SK-N-SH (cell line): ENCODE data around the gene GPC4. TPM values are rescaled to one million over a fixed set of nuclear protein-coding genes. Genes with fewer than 3 reads are reported as not detected.

Experiments
- CTCF ChIA-PET: fragments of 300-600, 350-600 bp; formaldehyde crosslinking; extraction: SDS; loops from one replicate; lab custom pipeline; 2021; lab: Yijun Ruan, JAX
- POLR2A ChIA-PET: fragments of 350-600 bp; sonication (Branson Sonifier 250); formaldehyde crosslinking; extraction: SDS; loops from one replicate; lab custom pipeline; 2020; ENCODE audit warnings: antibody characterized with exemption, inconsistent platforms; lab: Yijun Ruan, JAX
- DNase-seq: peaks from one replicate; pipeline ENCODE4 v3.0.0; 2012
- H2AFZ ChIP-seq: fragments of 200-600 bp; sonication (generic); 2 replicates; pipeline ENCODE4 v1.8.1; 2016; ENCODE audit warnings: antibody characterized with exemption, mild to moderate bottlenecking, low read depth
- H3F3A ChIP-seq: fragments of 200-600 bp; sonication (generic); replicated peaks from 2 replicates; pipeline ENCODE3; 2016; ENCODE audit warnings: antibody characterized with exemption, mild to moderate bottlenecking; ENCODE audit not compliant: insufficient read depth
- H3K27ac ChIP-seq, 2 experiments: fragments of 200-500 bp in 1 of 2; fragments of 200-600 bp in 1 of 2; sonication (Bioruptor generic) in 1 of 2; sonication (generic), shearing (Covaris generic) in 1 of 2; 2 replicates each; pipeline versions ENCODE4 v1.5.1 to v1.6.1; 2014 to 2016; ENCODE audit warnings: low read depth in 2 of 2, inconsistent platforms in 1 of 2, low read length in 1 of 2, mild to moderate bottlenecking in 1 of 2, mixed read lengths in 1 of 2
- H3K27me3 ChIP-seq: fragments of 200-600 bp; sonication (generic), shearing (Covaris generic); 2 replicates; pipeline ENCODE4 v1.6.1; 2016; ENCODE audit warnings: mixed run types; ENCODE audit not compliant: insufficient read depth
- H3K36me3 ChIP-seq, 2 experiments: fragments of 200-500 bp in 1 of 2; fragments of 200-600 bp in 1 of 2; sonication (Bioruptor generic) in 1 of 2; sonication (generic) in 1 of 2; replicated peaks in 1 of 2; 2 replicates each; pipeline versions ENCODE3 to v1.5.1; 2014 to 2016; ENCODE audit warnings: low read length in 1 of 2, mild to moderate bottlenecking in 1 of 2; ENCODE audit not compliant: insufficient read depth in 2 of 2, control insufficient read depth in 1 of 2
- H3K4me1 ChIP-seq, 2 experiments: fragments of 200-500 bp in 1 of 2; fragments of 200-600 bp in 1 of 2; sonication (Bioruptor generic) in 1 of 2; sonication (generic), shearing (Covaris generic) in 1 of 2; 2 replicates each; pipeline versions ENCODE4 v1.5.1 to v1.6.1; 2014 to 2016; ENCODE audit warnings: low read depth in 1 of 2, low read length in 1 of 2, mixed run types in 1 of 2; ENCODE audit not compliant: insufficient read depth in 2 of 2, control insufficient read depth in 1 of 2
- H3K4me2 ChIP-seq: fragments of 200-600 bp; sonication (generic), shearing (Covaris generic); 2 replicates; pipeline ENCODE4 v1.6.1; 2017; ENCODE audit warnings: mixed run types
- H3K4me3 ChIP-seq, 2 experiments: fragments of 200-500 bp in 1 of 2; fragments of 200-600 bp in 1 of 2; sonication (Bioruptor generic) in 1 of 2; sonication (generic), shearing (Covaris generic) in 1 of 2; 2 replicates each; pipeline versions ENCODE4 v1.5.1 to v1.8.1; 2014 to 2016; ENCODE audit warnings: low read depth in 2 of 2, inconsistent platforms in 1 of 2, low read length in 1 of 2, mild to moderate bottlenecking in 1 of 2, mixed read lengths in 1 of 2, moderate library complexity in 1 of 2
- H3K79me2 ChIP-seq: fragments of 200-600 bp; sonication (generic); 2 replicates; pipeline ENCODE4 v1.8.1; 2017; ENCODE audit warnings: mild to moderate bottlenecking; ENCODE audit not compliant: insufficient read depth
- H3K9ac ChIP-seq: fragments of 200-600 bp; sonication (generic); 2 replicates; pipeline ENCODE4 v1.6.1; 2017; ENCODE audit warnings: mixed run types
- H3K9me2 ChIP-seq: fragments of 200-600 bp; sonication (generic); 2 replicates; pipeline ENCODE4 v1.6.1; 2017; ENCODE audit warnings: mixed run types
- H3K9me3 ChIP-seq: fragments of 200-600 bp; sonication (generic); 2 replicates; pipeline ENCODE4 v1.6.1; 2017; ENCODE audit warnings: mixed run types, mild to moderate bottlenecking, moderate library complexity
- H4K20me1 ChIP-seq: fragments of 200-600 bp; sonication (generic); 2 replicates; pipeline ENCODE4 v1.6.1; 2017; ENCODE audit warnings: mild to moderate bottlenecking, mixed run types; ENCODE audit not compliant: insufficient read depth
- ELF1 ChIP-seq: IDR thresholded peaks from 2 replicates; pipeline ENCODE4 v1.4.0; 2012
- EZH2phosphoT487 ChIP-seq: fragments of 200-600 bp; sonication (generic); IDR thresholded peaks from 2 replicates; pipeline ENCODE4 v1.6.1; 2017; ENCODE audit warnings: low read depth, mixed run types, mild to moderate bottlenecking, antibody characterized with exemption, moderate library complexity, borderline replicate concordance
- FOSL2 ChIP-seq: IDR thresholded peaks from 2 replicates; pipeline ENCODE4 v1.4.0; 2012; ENCODE audit warnings: low read depth, mild to moderate bottlenecking, moderate library complexity, borderline replicate concordance
- FOXM1 ChIP-seq: IDR thresholded peaks from 2 replicates; pipeline ENCODE4 v1.4.0; 2012; ENCODE audit warnings: low read depth, mild to moderate bottlenecking
- JUND ChIP-seq: IDR thresholded peaks from 2 replicates; pipeline ENCODE4 v1.4.0; 2012
- NRF1 ChIP-seq: IDR thresholded peaks from 2 replicates; pipeline ENCODE4 v1.6.1; 2012; ENCODE audit warnings: low read depth, mild to moderate bottlenecking, low read length
- POLR2AphosphoS5 ChIP-seq: IDR thresholded peaks from 2 replicates; pipeline ENCODE4 v1.6.1; 2012; ENCODE audit warnings: low read depth, low read length
- RAD21 ChIP-seq: IDR thresholded peaks from 2 replicates; pipeline ENCODE4 v1.6.1; 2012; ENCODE audit warnings: mild to moderate bottlenecking, low read length
- SIN3A ChIP-seq: IDR thresholded peaks from 2 replicates; pipeline ENCODE4 v1.6.1; 2012; ENCODE audit warnings: low read depth, mild to moderate bottlenecking, low read length, moderate library complexity, borderline replicate concordance
- TAF1 ChIP-seq: IDR thresholded peaks from 2 replicates; pipeline ENCODE4 v1.6.1; 2012; ENCODE audit warnings: low read depth, mild to moderate bottlenecking, low read length, moderate library complexity, borderline replicate concordance
- ZBTB33 ChIP-seq: IDR thresholded peaks from 2 replicates; pipeline ENCODE4 v1.4.0; 2012; ENCODE audit warnings: low read depth, borderline replicate concordance
- WGBS: methylation state at CpG from one replicate; pipeline ENCODE4 v1.1.6; 2017; ENCODE audit warnings: low lambda C conversion rate; 5-methylcytosine and 5-hydroxymethylcytosine counted together
- polyA plus RNA-seq, 3 experiments: library from polyadenylated mRNA; depleted of rRNA; stranded (reverse); fragments of >200 nt; gene quantifications; 2 replicates each; pipeline ENCODE4 v1.2.3, GENCODE V29; 2012
- TF ChIP-seq, protein P1 (sequence below): IDR thresholded peaks from 2 replicates; pipeline ENCODE4; 2012
- TF ChIP-seq, protein P2 (sequence below): IDR thresholded peaks from 2 replicates; pipeline ENCODE4 v1.4.0; 2012; ENCODE audit warnings: low read depth, borderline replicate concordance

The GPC4 gene
- polyA plus RNA-seq, 1 of the 3 experiments (the other 2 are of a cell fraction) = 0.16 TPM

DNA sequence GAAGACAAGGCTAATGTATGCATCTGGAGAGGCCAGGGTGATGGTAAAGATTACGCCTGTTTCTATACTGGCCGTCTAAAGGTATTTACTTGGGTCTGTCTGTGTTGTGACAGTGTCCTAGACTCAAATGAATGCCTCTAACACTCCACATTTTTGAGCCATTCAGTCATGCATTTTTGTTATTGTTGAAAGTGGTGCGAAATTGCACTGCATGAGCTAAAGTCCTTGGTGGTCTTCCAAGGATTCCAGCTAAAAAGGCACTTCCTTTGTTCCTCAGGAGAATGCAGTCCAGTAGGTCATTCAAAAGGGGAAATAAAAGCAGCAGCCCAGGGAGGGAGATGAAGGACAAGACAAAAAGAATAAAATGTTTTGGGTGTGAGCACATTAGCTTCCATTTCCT is 3.0 kb downstream of the GPC4 start:
- Histone ChIP-seq H3K27me3 (peaks cover 42% of the 10 kb centered on the region; the same call in 1 of the 2 replicates), H3K4me3 (no peak overlapping the region), H3K79me2 (no peaks in the 10 kb centered on the region), H3K36me3 (no peaks in the 10 kb centered on the region), H4K20me1 (no peaks in the 10 kb centered on the region), H3K4me2 (no peak overlapping the region), H3K9me3 (no peaks in the 10 kb centered on the region), H3F3A (no peaks in the 10 kb centered on the region), H3K9ac (no peak overlapping the region), H2AFZ (no peak overlapping the region), H3K4me1 (no peaks in the 10 kb centered on the region; a peak in 1 of 4 replicates), H3K9me2 (no peaks in the 10 kb centered on the region), H3K27ac (no peak overlapping the region)
- no peak for DNase-seq
- CTCF ChIA-PET = no interaction called here
- POLR2A ChIA-PET = no interaction called here
- TF ChIP-seq ELF1 (no peak), JUND (no peak), SIN3A (no peak), EZH2phosphoT487 (no peak), TAF1 (no peak), FOSL2 (no peak), NRF1 (no peak), RAD21 (no peak), POLR2AphosphoS5 (no peak)
- TF ChIP-seq, protein P1, sequence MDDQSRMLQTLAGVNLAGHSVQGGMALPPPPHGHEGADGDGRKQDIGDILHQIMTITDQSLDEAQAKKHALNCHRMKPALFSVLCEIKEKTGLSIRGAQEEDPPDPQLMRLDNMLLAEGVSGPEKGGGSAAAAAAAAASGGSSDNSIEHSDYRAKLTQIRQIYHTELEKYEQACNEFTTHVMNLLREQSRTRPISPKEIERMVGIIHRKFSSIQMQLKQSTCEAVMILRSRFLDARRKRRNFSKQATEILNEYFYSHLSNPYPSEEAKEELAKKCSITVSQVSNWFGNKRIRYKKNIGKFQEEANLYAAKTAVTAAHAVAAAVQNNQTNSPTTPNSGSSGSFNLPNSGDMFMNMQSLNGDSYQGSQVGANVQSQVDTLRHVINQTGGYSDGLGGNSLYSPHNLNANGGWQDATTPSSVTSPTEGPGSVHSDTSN = no peak
- TF ChIP-seq, protein P2, sequence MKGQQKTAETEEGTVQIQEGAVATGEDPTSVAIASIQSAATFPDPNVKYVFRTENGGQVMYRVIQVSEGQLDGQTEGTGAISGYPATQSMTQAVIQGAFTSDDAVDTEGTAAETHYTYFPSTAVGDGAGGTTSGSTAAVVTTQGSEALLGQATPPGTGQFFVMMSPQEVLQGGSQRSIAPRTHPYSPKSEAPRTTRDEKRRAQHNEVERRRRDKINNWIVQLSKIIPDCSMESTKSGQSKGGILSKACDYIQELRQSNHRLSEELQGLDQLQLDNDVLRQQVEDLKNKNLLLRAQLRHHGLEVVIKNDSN = no peak
- WGBS = 13% methylated on average over 3 of the region's 3 CpGs

GRCh38 chrX:133410550-133410949 is 4.7 kb downstream of the GPC4 start:
- Histone ChIP-seq H4K20me1 (no peaks in the 10 kb centered on the region), H3K4me3 (no peak overlapping the region), H3K4me2 (no peak overlapping the region), H2AFZ (no peak overlapping the region), H3K79me2 (no peaks in the 10 kb centered on the region), H3K27me3 (peaks cover 31% of the 10 kb centered on the region; the same call in 1 of the 2 replicates), H3K27ac (no peak overlapping the region), H3F3A (no peaks in the 10 kb centered on the region), H3K9me3 (no peaks in the 10 kb centered on the region), H3K4me1 (no peaks in the 10 kb centered on the region; a peak in 1 of 4 replicates), H3K9me2 (no peaks in the 10 kb centered on the region), H3K36me3 (no peaks in the 10 kb centered on the region), H3K9ac (no peak overlapping the region)
- 30% methylated on average over 3 of the region's 3 CpGs for WGBS
- ChIA-PET POLR2A (no interaction called here), CTCF (no interaction called here)
- DNase-seq = no peak
- TF ChIP-seq ZBTB33 (no peak), FOXM1 (no peak), ELF1 (no peak), EZH2phosphoT487 (no peak)
